ENCODE data around the gene NUAK2.

GRCh38 chr1:205271745-205272144 is 49.8 kb downstream of the NUAK2 start:
- TF ChIP-seq PATZ1 (CRISPR knock-in tag; IDR thresholded peaks at IDR 0.05; ENCODE audit: borderline replicate concordance) = no peak
- no peak for TF ChIP-seq GLIS3 (CRISPR knock-in tag; IDR thresholded peaks at IDR 0.05)
- TF ChIP-seq BACH2 (CRISPR knock-in tag; IDR thresholded peaks at IDR 0.05; ENCODE audit: borderline replicate concordance) = no peak
- TF ChIP-seq CSDC2 (CRISPR knock-in tag; IDR thresholded peaks at IDR 0.05) = no peak
- TF ChIP-seq ARNTL (CRISPR knock-in tag; IDR thresholded peaks at IDR 0.05; ENCODE audit: borderline replicate concordance, low read depth) = no peak
- no peak for TF ChIP-seq OSR1 (CRISPR knock-in tag; IDR thresholded peaks at IDR 0.05)
- no peak for TF ChIP-seq TSHZ2 (CRISPR knock-in tag; IDR thresholded peaks at IDR 0.05)

All from SK-N-SH treated with all-trans-retinoic acid at 6 μM for 48 hours (cell line).